PC-3 (cell line): ENCODE data around the gene KRT6A.

Experiments used
- CTCF ChIP-seq: fragments of 300-600 bp; sonication (generic); conservative IDR thresholded peaks from 2 replicates; pipeline ENCODE4 v1.5.1; 2017; ENCODE audit warnings: antibody characterized with exemption, low read depth, mild to moderate bottlenecking, low read length
- EZH2 ChIP-seq: fragments of 300-600 bp; sonication (generic); IDR thresholded peaks from one replicate; pipeline ENCODE4 v1.6.1; 2017; ENCODE audit warnings: antibody characterized with exemption, mild to moderate bottlenecking, low read length; ENCODE audit not compliant: unreplicated experiment
- EZH2phosphoT487 ChIP-seq: fragments of 300-600 bp; sonication (generic); IDR thresholded peaks from 2 replicates; pipeline ENCODE4 v1.6.1; 2018; ENCODE audit warnings: mild to moderate bottlenecking, antibody characterized with exemption, low read length, borderline replicate concordance

GRCh38 chr12:52469853-52470252, 23.2 kb downstream of the KRT6A start:
- TF ChIP-seq CTCF, result no peak
- TF ChIP-seq EZH2, result no peak
- no peak for TF ChIP-seq EZH2phosphoT487
